Cerebellar cortex (tissue), 1 donor: ENCODE results near the gene INMT.
"Not testable (repeated sequence)": the region's sequence is repeated elsewhere in the genome, so short reads cannot be mapped to it uniquely, and the experiment has no call there.

Source experiments
- DNase-seq: peaks from one replicate; pipeline ENCODE4 v3.0.0-alpha.2; 2015; ENCODE audit warnings: low spot score

INMT gene

DNA sequence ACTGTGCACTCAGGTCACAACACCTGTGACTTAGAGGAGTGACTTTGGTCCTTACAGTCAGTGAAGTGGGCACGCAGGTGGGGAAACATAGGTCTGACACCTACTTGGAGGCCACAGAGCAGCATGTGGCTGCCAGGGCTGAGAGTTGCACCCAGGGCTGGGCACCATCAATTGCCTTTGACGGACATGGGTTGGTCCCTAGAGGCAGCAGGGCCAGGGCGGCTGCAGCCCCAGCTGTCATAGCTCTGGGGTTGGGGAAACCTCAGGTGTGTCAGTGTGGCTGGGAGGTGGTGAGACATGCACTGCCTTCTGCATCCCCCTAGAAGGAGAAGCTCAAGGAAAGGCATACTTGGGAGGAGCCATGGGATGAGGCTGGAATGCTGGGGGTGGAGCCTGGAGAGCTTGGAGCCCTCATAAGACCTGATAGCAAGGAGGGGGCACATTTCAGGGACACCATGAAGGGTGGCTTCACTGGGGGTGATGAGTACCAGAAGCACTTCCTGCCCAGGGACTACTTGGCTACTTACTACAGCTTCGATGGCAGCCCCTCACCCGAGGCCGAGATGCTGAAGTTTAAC is at the start of gene INMT:
Gene INMT (plus strand): TSS at position 440 of the 578 bp plus-strand sequence. CDS start 16 bp downstream, at position 456.
- DNase-seq, result no peak

DNA sequence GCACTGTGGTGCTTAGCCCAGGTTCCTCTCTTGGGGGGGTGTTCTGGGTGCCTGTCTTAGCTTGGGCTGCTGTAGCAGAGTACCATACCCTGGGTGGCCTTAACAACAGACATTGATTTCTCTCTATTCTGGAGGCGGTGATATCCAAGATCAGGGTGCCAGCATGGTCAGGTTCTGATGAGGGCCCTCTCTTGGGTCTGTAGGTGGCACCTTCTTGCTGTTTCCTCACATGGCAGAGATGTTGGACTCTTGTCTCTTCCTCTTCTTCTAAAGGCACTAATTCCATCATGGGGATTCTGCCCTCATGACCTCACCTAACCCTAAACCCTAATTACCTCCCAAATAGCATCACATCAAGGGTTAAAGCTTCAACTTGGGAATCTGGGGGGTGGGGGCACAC is 49.7 kb upstream of the INMT start:
- no peak for DNase-seq

DNA sequence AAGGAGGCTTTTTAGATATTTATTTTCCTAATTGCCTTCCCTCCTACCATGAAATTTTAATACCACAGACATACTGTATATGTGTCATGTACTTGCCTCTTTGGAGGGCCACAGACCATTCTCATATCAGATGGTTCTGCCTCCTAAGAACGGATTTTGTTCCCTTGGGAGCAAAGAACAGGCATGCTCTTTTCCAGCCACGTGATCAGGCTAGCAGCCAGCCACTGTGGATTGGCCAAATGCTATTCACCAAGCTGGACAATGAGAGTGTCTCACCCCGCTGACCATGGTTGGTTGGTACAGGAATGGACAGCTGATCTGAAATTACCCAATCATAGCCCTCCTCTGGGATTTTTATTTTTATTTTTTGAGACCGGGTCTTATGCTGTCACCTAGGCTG is 48.2 kb upstream of the INMT start:
- no peak for DNase-seq

DNA sequence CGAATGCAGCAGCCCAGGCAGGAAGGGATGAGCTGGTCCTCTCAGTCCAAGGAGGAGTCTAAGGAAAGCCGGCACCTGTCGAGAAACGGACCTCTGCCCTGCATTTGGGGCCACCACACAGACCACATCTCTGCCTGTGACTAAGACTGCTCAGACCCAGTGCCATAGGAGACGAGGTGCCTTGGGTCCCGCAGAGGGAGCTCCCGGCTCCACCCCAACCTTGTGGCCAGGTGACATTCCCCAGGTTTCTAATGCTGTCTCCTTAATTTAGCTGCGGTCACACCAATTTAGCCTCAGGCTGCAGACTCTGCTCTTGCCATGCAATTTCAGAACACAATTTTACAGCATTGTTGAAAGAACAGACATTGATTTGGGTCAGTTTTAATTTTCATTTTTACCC is 46.9 kb upstream of the INMT start:
- DNase-seq, result no peak

DNA sequence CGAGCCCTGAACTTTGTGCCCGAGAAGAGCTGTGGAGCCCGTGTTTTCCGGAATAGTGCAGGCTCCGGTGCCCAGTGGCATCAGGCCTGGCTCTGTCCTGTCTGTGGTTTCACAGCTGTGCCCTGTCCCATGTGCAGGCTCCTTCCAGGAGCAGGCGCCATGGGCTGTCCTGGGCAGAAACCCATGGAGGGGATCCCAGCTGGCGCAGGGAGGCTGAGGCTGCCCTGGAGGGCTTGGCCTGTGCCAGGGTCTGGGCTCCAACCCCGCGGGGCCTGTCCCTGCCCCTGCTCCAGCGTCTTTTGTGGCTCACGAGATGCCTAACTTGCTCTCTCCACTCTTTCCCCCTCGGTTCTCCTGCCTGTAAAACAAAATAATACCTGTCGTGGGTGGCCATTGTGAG is 46.3 kb upstream of the INMT start:
- no peak for DNase-seq

DNA sequence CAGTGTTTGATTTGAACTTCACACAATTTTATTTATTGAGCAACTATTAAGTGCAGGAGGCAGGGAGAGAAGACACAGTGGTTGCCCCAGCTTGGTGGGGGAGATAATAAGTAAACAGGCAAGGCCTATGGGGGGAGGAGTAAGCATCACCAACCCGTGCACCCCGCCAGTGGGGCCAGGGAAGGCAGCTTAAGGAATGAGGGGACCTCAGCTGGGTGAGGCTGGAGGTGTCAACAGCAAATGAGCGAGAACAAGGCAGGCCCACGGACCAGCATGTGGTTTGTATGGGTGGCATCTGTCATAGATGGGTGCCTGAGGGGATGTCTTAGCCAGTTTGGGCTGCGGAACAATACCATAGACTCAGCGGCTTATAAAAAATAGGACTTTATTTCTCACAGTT is 45.6 kb upstream of the INMT start:
- DNase-seq, result no peak

DNA sequence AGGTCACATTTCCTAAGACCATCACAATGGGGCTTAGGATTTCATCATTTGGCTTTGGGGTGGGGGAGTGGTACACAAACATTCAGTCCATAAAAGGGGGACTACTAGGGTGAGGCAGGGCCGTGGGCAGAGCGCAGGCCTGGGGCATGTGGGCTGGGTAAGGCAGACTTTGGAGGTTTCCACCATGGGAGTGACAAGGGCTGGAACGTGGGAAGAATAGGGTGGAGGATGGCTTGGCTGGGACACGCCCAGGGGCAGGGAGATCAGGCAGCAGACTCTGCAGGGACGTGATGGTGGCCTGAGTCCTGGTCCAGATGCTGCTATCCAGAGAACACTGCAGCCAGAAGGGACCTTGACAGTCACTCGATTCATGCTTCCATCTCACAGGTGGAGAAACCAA is 45.0 kb upstream of the INMT start:
- no peak for DNase-seq

DNA sequence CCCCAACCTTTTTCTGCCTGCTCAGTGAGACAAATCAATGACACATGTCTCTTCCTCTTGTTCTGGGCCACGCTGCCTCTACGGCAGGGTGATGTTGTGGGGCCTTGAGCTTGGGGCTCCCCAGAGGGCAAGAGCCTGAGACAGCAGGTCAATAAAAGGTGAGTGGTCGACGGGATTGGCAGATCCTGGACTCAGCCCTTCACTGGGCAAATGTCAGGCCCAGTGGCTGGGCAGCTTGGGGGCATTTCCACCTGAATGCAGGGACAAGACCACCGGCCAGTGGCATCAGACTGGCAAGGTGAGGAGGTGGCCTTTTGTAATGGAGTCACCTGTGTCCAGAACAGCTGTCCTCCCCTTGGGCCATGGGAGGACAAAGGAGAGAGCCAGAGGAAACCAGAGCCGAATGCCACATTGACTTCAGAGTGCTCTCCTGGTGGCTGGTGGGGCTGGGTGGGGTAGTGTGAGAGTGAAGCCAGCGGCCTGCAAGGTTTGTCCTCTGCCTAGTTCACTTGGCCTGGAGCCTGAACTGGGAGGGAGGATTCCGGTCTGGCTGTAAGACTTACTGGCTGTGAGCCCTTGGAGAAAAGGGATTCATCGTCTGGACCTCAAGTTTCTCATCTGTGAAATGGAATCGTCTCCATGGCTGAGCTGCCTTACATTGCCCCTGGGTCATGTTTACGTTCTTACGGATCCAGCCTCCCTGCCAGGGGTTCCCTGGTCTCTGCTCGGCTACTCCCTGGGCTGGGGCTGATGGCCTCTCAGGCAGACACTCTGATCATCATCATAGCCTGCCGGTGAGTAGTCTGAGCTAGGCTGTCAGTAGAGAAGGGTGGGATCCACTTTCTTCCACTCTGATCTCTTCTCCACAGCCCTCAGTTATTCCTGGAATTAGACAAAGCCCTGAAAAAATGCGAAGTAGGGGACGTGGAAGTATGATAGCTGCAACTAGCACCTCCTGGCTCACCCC is 44.3 kb upstream of the INMT start:
- no peak for DNase-seq

DNA sequence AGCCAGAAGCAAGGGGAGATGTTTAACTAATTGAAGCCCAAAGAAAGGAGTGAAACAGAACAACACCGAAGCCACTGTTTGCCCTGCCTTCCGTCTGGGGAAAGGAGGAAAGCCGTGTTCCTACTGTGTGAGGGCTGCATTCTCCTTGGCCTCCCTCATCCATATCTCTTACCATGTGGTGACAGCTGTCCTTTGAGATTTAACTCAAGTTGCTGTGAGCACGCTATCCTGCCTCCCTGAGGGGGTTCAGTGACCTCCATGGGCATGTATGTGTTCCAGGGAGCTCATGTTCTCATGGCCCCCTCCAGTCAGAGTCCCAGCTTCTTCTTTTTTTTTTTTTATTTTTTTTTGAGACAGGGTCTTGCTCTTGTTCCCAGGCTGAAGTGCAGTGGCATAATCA is 43.5 kb upstream of the INMT start:
- no peak for DNase-seq

DNA sequence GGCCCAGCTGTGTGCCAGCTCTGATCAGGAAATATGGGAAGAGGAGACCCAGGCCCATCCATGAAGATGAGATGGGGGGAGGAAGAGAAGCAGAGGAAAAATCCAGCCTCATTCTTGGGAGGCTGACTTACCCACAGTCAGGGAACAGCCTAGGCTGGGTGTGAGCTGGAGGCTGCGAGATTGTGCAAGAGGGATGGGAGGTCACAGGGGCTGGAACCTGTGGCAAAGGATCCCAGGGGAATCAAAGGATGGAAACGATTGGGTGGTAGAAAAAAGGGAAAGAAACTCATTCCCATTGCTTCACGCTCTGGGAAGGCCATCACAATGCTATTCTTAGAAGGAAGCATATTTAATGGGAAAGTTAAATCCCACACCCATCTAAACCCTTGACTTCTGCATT is 43.0 kb upstream of the INMT start:
- no peak for DNase-seq

DNA sequence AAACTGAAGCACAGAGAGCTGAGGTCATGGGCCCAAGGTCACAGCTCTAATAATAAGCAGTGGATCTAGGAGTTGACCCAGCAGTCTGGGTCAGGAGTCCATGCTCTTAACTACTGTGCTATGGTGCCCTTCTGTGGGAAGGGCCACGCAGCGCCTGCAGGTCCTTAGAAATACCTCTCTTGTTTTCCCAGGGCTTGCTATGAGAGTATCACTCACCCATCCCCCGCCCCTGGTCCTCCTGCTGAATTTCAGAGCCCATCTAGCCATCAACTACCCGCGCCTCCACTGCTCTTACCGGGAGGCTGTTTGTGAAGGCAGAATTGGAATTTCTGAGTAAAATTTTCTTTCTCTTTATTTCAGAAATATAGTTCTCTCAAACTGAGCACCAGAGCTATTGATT is 42.4 kb upstream of the INMT start:
- DNase-seq, result no peak

DNA sequence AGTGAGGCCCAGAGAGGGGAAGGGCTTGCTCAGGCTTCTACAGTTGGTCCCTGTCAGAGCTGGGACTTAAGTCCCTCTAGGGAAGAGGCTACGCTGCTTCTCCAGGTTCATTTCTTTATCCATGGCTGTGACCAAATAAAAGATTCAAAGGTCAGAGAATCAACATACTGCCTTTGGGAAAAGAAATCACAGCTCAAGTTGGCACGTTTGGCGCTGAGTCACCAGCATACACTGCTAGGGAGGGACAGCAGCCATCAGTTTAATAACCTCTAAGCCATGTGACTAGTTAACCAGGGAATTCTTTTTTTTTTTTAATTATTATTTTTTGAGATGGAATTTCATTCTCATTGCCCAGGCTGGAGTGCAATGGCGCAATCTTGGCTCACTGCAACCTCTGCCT is 41.3 kb upstream of the INMT start:
- no peak for DNase-seq

DNA sequence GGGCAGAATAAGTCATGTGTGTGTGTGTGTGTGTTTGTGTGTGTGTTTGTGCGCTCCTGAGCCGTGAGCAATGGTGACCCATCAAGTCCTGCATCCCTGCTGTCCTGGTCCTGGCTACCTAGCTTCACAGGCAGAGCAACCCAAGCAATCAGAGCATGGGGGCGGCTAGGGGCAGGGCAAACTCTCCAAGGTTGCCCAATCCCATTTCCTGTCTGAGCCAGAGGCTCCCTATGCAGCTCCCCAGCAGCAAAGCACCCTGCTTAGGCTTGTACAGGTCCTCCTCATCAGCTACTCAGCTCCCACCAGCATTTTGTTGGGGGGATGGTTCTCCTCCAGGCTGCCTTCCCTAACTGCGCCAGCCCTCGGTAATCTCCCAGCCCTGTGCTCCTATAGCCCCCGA is 38.5 kb upstream of the INMT start:
- DNase-seq, result no peak

DNA sequence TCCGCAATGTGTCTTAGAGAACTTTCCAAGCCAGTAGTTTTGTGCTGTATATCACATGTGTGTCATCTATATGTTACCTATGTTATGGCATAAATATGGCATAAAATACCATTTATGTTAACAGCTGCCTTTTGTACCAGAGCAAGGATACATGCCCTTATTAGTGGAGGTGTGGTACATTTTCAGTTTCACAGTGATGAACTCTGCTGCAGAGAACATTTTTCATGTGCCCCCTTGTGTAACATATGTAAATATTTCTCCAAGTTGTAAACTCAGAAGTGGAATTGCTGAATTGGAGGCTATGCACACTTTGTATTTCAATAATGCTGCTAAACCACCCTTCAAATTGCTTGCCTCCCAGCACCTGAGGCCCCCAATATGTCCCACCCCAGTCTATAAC is 37.8 kb upstream of the INMT start:
- no peak for DNase-seq

DNA sequence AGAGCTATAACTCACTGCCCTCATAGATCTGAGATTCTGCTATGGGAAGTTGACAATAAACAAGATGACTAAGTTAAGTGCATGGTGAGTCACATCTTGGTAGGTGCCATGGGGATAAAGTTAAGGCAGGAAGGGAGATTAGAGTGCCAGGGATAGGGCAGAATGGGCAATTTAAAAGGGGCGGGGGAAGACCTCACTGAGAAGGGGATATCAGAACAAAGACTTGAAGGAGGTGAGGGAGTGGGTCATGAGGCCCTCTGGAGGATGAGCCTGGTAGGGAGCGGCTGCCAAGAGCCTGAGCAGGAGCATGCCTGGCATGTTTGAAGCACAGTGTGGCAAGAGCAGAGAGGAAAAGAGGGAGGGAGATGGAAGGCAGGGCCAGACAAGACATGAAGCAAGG is 34.8 kb upstream of the INMT start:
- DNase-seq, result no peak

DNA sequence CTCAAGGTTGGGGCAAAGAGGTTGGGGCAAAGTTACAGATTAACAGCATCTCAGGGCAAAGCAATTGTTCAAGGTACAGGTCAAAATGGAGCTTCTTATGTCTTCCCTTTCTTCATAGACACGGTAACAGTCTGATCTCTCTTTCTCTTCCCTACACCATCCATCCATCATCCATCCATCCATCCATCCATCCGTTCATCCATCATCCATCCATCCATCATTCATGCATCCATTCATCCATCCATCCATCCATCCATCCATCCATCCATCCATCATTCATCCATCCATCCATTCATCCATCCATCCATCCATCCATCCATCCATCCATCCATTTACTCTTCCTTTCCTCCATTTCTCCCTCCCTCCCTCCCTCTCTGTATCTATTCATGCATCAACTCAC is 32.5 kb upstream of the INMT start:
- DNase-seq, result not testable (repeated sequence)

DNA sequence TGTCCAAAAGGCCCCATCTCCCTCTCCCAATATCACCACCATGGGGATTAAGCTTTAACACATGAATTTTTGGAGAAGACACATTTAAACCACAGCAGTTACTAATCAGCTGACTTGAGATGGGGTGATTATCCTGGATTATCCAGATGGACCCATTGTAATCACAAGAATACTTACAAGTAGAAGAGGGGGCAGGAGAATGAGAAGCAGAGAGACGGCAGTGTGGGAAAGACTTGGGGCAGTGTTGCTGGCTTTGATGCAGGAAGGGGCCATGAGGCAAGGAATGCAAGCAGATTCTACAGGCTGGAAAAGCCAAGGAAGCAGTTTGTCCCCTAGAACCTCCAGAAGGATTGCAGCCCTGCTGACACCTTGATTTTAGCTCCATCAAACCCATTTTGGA is 30.7 kb upstream of the INMT start:
- DNase-seq, result no peak

DNA sequence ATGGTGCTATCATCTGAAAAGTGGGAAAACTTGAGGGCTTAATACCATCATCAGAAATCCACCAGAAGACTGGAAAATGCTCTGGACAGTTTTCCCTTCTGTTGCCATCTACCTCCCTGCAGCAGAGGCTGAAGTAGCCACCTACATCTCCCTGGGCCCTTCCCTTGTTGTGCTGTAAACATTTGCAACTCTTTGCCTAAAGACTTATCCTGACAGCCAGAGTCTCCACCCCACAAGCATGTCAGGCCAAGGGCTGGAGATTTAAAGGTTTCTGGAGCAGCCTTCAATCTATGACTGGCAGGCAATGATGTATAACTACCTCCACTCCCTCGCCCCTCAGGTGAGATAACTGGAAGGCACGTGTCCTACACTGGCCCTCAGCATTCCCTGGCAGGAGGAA is 29.7 kb upstream of the INMT start:
- DNase-seq, result no peak

DNA sequence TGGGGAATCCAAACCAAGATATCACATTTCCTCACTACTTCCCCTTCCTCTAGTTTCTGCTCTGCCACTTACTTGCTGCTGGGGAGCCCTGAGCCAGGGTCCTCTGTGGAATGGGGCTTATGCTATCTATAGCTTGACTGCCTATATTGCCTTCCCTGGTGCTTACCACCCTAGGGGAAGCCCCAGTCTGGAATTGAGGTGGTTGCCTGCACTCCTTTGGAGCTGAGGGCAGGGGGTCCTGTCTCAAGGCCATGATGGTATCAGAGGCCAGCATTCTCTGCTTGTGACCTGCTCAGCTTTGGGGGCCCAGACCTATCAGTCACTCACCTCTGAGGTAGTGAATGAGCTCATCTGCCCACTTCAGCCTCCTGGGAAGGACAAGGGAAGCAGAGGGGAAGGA is 29.3 kb upstream of the INMT start:
- no peak for DNase-seq

DNA sequence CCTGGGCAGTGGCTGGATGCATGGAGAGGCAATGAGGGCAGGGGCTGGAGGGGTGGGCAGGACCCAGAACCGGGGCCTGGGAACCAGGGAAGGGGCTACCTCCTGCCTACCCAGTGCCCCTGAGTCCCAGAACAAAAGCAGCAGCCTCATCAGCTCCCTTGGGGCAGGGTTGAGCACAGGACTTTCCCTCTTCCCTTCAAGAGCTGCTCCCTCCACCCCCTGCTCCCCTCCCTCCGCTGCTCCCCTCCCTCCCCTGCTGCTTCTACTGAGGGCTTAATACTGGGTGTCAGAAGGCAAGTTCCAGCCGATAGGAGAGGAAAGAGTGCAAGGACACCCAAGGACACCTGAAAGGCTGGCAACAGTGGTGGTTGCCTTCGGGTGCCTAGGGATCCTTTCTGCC is 28.2 kb upstream of the INMT start:
- DNase-seq, result no peak

DNA sequence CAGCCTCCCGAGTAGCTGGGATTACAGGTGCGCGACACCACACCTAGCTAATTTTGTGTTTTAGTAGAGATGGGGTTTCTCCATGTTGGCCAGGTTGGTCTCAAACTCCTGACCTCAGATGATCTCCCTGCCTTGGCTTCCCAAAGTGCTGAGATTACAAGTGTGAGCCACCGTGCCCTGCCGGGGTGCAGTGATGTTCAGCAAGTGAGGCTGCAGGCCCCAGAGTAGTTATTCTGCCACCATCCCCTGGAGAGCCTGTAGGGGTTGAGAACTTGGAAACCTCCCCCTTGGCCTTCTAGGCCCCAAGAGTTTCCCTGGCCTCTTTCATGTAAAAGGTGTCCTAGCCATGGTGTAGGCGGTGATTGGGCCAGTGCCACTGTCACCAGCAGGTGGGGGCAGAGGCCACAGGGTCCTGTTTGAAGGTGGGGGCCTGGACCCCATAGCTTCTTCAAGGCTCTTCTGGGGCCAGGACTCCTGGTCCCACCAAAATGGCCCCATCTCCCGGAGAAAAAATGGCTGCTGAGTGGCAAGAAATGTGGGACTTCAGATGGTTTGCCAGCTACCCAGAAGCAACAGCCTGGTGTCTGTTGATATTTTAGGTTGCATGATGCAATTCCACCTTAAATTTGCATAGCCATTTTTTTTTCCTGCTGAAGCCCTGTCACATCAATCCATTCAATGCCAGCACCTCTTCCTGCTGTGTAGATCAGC is 25.5 kb upstream of the INMT start:
- DNase-seq, result no peak

DNA sequence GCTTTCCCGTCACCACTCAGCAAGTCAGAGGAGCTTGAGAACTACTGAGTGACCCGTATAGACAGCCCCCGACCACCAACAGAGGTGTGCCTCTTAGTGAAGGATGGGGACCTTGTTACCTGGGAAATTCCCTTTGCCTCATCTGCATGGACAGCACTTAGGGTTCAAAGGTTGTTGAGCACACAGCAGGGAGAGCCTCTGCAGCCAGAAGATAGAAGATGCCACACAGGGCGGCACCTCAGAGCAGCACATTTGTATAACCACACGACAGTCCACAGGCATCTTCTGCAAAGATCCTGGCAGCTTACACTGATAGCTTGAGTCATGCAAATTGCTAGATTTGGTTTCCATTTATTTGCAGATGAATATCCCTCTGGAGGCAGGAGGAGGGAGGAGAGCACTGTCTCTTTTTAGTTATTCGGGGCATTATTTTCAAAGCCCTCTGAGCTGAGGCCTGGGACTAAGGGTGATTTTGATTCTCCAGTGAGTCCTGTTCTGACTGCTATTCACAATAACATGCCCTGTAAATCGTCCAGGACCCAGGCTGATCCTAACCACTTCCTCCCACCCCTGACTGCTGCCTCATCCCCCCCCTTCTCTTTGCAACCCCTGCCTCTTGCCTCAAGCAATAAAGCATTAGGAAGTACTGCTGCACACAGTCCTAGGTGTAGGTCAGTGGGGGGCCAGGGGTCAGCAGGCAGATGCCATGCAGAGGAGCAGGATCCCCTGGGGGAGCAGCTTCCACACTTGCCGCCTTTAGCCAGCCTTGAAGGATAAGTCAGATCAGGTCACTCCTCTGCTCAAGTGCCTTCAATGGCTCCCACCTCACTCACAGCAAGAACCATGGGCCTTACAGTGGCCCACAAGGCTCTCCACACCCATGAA is 24.6 kb upstream of the INMT start:
- DNase-seq, result no peak
